ENCODE results near the gene CEP112.

DNA sequence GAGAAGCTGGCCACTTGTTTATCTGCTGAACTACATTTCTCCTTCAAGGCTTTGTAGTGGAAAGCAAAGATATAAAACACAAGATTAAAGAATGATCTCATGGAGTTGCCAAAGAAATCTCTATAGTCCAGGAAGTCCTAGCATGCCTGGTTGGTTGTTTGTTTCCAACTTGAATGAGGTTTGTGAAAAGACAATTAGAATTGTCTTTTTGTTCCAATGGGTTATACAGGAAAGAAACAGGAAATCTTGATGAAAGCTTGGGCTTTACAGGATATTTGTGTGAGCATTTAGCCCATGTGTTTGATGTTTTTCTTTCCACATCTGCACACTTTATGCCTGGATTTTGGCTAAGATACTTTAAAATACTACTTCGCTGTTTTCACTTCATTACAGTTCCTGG is 273.4 kb downstream of the CEP112 start:
- TF ChIP-seq TAF1 (IDR thresholded peaks at IDR 0.05; ENCODE audit: low read depth, low read length): no peak
- no peak for TF ChIP-seq POLR2A (IDR thresholded peaks at IDR 0.05; ENCODE audit: low read depth, low read length)
- no peak for TF ChIP-seq SPI1 (IDR thresholded peaks at IDR 0.05; ENCODE audit: low read depth, low read length)
- no peak for TF ChIP-seq POLR2AphosphoS5 (IDR thresholded peaks at IDR 0.05; ENCODE audit: low read depth, low read length)
- TF ChIP-seq POU2F2 (IDR thresholded peaks at IDR 0.05; ENCODE audit: low read depth, low read length): no peak
- TF ChIP-seq PAX5 (IDR thresholded peaks at IDR 0.05; ENCODE audit: insufficient read depth, low read length, severe bottlenecking): no peak

Measured in GM12891 (cell line).